ENCODE data around the gene KDM3B.
"Not testable (repeated sequence)": the region's sequence is repeated elsewhere in the genome, so short reads cannot be mapped to it uniquely, and the experiment has no call there.

Gene KDM3B

GRCh38 chr5:138352071-138352721, at the start of gene KDM3B:
Gene KDM3B (plus strand): TSS chr5:138352685. CDS start chr5:138352796, 111 bp downstream.
- peak; percentile 86 to 94 (median 90) for DNase-seq

GRCh38 chr5:138303372-138303771, 49.1 kb upstream of the KDM3B start:
- no peak for DNase-seq

- DNase-seq, result no peak
Measured at GRCh38 chr5:138305797-138306196, 46.7 kb upstream of the KDM3B start.

- no peak for DNase-seq
Measured at GRCh38 chr5:138315751-138316278, 36.7 kb upstream of the KDM3B start.

- DNase-seq, result no peak
Measured at GRCh38 chr5:138316355-138316754, 36.1 kb upstream of the KDM3B start.

- DNase-seq, result not testable (repeated sequence)
Measured at GRCh38 chr5:138318211-138318610, 34.3 kb upstream of the KDM3B start.

GRCh38 chr5:138330813-138331448, 21.6 kb upstream of the KDM3B start:
- no peak for DNase-seq

- peak; percentile 84 to 94 (median 88) for DNase-seq
Measured at GRCh38 chr5:138331449-138332368, 20.8 kb upstream of the KDM3B start, which contains the start of gene CDC25C. Gene CDC25C (minus strand): TSS chr5:138331804. CDS start chr5:138331180, 624 bp downstream.

GRCh38 chr5:138334867-138335447, 17.5 kb upstream of the KDM3B start:
- DNase-seq, result no peak

GRCh38 chr5:138336952-138337684, 15.4 kb upstream of the KDM3B start:
- peak in 1 of 4 experiments; percentile 74 for DNase-seq

GRCh38 chr5:138337685-138338410, 14.6 kb upstream of the KDM3B start, which contains the start of gene FAM53C:
Gene FAM53C (plus strand): TSS chr5:138338266. CDS start chr5:138341336, 3,070 bp downstream.
- peak; percentile 83 to 92 (median 88) for DNase-seq

- DNase-seq, result no peak
Measured at GRCh38 chr5:138338411-138339090, 13.9 kb upstream of the KDM3B start.

GRCh38 chr5:138339091-138339456, 13.4 kb upstream of the KDM3B start:
- DNase-seq, result no peak

GRCh38 chr5:138339464-138339863, 13.0 kb upstream of the KDM3B start:
- DNase-seq, result no peak

- DNase-seq, result no peak
Measured at GRCh38 chr5:138340008-138340407, 12.5 kb upstream of the KDM3B start.

GRCh38 chr5:138344887-138345622, 7.4 kb upstream of the KDM3B start:
- DNase-seq, result no peak

- DNase-seq, result no peak
Measured at GRCh38 chr5:138346889-138347288, 5.6 kb upstream of the KDM3B start.

GRCh38 chr5:138349852-138350562, 2.5 kb upstream of the KDM3B start:
- no peak for DNase-seq

GRCh38 chr5:138350563-138350890, 2.0 kb upstream of the KDM3B start:
- no peak for DNase-seq

Data from activated naive CD4-positive, alpha-beta T cell (primary cell).